Activated naive CD4-positive, alpha-beta T cell (primary cell): Measurements from ENCODE around the gene SSBP3.
"Not testable (repeated sequence)": the region's sequence is repeated elsewhere in the genome, so short reads cannot be mapped to it uniquely, and the experiment has no call there.

Source experiments
- DNase-seq, 4 experiments: peaks; one replicate each; lab custom pipeline; 2025; lab: John Stamatoyannopoulos, UW

SSBP3 gene

DNA sequence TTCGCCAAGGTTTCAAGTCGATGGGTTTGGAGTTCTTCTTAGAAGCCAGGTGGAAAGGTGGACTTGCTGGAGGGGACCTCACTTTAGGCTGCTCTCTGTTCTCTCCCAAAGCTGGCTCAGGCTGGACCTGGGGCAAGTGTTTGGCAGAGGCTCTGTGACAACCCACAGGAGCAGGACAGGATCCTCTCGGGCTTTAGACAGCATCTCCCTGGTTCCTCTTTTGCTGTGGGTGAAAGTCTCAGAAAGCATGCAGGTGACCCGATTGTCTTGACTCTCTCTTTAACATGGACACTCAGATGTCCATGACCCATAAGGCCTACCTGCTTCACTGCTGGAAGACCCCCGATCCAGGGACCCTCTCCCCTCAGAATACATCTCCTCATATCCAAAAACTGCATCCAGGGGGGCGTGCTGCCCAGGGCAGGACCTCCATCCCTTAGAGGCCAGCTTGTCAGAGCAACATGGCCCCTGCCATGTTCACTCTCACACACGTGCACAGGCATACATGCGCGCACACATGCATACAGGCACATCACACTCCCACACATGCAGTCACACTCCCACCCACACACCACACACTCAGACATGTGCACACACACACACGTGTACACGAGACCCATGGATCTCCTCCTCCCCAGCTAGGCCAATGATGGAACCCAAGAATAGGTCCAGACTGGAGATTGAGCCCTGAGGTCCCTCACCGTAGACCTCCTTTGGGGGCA is 184.9 kb downstream of the SSBP3 start:
- no peak for DNase-seq

DNA sequence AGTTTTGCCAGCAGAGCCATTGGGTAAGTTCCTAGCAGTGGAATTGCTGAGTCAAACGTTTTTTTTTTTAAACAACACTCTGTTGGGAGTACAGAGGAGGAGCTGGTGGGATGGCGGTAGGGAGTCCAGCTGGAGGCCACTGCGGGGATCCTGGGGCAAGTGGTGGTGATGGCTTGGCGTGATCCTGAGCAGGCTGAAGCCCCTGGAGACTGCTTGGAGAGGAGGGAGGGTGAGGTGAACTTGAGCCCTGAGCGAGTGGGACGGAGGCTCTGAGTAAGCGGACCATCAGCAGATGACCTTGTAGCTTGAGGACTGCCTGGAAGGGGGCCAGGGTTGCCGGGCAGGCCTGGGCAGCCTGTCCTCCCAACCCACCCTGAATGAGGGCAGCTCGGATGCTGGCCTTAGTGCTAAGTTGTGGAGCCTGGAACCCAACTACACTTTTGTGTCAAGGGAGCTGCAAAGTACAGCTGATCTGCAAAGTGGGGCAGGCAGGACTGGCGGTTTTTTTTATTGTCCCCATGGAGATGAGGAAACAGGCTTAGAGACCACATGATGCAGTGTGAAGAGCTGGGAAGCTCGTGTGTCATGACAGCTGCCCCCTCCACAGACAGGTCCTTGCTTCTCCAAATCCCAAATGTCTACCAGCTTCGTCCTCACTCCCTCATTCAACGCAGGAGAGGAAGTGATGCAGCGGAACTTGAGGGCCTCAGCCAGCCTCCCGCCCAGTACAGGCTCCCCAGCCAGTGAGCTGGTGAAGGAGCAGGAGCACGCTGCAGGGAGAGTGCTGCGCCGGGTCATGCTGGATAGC is 186.0 kb downstream of the SSBP3 start:
- DNase-seq = no peak

DNA sequence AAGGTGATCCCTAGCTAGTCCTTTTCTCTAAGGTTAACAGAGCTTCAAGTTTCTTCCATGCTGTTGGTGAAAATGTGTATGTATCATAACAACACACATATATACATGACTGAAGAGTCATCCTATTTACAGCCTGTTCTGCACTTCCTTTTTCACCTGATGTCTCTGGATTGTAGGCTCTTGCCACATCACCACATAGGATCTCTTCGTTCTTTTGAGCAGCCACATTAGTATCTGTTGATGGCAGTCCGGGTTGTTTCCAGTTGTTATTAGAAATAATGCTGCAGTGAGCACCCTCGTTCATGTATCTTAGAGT is 186.5 kb downstream of the SSBP3 start:
- DNase-seq = no peak

DNA sequence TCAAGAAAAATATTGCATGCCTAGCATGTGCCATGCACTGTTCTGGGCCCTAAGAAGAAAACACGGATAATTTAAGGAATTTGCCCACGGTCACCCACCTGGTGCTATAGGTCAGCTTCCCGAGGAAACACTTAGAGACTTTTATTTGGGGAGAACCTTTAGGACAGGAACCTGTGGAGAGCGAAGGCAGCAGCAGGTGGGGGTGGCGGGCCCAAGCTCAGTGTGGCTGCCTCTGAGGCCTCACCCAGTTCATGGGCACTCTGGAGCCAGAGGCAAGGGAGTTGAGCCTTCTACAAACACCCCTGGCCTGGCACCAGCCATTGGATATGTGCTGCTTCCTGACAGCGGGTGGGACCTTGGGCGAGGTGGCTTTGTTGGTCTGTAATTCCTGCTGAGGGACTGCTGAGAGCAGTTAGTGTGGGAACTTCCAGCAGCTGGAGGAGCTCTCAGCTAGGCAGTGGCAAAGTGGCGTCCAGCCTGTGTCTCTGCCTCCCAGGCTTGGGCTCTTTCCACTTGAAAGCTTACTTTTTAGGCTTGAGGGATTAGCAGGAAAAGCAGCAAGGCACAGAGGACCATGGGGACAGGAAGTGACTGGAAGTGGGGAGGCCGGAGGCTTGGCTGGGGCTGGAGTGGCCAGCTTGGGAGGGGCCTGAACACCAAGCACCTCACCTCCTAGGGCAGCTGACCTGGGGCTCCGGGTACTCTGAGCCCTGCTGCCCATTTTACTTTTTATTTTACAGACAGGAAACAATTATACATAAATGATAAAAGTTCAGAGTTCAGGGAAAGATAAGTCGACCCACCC is 187.1 kb downstream of the SSBP3 start:
- DNase-seq = no peak

DNA sequence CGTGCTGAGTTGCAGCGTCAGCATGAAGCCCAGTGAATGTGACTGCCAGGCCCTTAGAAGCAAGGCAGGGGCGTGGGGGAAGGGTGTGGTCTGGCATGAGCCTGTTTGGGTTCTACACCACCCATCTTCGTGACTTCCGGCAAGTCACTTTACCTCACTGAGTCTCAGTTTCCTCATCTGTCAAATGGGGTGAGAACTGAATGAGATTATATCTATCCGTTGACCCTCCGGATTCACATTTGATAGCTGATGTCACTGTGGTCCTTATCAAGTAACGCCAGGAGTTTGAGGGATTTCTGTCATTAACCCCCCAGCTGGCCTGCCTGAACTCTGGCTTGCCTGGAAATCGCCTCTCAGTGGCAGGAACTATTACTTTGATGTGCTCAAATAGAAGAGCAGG is 190.7 kb downstream of the SSBP3 start:
- no peak for DNase-seq

DNA sequence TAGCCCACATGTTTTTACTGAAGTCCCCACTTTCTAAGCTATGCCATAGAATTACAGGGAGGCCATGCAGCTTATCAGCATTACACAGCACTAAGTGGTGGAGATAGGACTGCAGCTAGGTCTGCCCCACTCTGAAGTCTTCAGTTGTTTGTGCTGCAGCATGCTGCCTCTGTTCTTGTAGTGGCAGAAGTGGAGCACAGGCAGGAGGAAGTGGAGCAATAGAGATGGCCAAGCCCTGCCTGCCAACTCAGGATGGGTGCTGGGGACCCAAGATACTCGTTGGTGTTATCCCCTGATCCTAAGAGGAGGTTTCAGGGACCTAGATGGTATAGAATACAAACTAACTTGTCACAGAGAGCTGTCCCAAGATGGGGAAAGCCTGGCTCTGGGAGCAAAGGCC is 193.3 kb downstream of the SSBP3 start:
- no peak for DNase-seq

DNA sequence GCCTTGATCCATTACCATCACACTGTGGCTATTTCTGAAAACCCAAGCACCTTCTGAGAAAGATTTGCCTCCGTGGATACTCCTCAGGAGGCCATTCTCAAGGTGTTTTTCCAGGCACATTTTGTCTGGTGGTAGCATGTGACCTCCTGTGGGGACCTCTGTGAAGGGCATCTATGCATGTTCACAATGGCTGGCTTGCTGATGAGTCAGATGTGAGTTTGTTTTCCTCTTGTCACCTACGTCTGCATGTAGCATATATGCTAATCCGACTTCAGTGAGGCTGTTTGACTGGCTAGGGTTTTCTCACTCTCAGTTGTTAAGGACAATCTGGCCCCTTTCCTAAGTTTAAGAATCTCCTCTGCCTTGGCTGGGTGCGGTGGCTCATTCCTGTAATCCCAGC is 198.3 kb downstream of the SSBP3 start:
- not testable (repeated sequence) for DNase-seq

DNA sequence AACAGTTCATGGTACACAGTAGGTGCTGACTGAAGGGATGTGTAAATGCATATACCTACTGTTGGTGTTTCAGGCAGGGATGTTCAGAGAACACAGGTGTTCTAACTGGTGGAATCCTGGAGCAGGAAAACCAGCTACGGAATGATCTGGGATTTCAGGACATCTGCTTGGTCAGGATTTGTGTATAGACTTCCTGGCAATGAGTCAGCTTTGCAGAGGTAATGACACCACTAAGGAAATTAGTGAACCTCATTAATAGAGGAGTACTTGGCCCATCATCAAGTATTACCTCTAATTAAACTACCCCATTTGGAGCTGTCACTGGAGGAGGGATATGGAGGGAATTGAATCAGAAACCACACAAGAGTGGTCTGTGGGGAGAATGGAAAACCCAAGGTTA is 198.9 kb downstream of the SSBP3 start:
- DNase-seq = no peak

DNA sequence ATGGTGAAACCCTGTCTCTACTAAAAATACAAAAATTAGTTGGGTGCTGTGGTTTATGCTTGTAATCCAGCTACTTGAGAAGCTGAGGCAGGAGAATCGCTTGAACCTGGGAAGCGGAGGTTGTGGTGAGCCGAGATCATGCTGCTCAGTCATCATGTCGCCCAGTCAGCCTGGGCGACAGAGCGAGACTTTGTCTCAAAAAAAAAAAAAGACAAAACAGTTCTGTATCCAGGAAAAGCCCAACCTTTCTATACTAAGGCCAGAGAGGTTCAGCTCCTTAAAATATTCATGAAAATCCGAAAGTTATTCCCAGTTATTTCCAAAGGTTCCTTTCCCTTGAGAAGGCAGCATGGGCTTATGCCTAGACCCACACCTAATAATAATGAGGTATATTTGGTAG is 202.0 kb downstream of the SSBP3 start:
- DNase-seq = no peak

DNA sequence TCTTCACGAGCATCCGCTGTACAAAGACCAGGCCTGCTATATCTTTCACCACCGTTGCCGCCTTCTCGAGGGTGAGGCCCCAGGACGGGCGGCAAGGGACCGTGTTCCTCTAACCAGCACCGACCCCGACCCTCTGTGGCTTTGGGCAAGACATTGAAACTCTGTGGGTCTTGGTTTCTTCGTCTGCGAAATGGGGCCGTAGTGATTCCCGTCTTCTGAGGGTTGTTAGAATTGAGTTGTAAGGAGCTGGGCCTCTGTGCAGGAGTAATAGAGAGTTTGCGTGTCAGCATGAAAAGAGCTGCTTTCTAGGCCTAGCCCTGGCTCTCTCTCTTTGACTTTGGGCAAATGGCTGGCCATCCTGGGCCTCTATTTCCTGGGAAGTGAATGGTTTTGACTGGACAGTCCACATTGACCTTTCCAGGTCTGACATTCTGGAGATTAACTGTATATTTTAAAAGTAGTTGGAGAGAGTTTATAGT is 205.6 kb downstream of the SSBP3 start:
- peak in 1 of 4 experiments; percentile 23 for DNase-seq

DNA sequence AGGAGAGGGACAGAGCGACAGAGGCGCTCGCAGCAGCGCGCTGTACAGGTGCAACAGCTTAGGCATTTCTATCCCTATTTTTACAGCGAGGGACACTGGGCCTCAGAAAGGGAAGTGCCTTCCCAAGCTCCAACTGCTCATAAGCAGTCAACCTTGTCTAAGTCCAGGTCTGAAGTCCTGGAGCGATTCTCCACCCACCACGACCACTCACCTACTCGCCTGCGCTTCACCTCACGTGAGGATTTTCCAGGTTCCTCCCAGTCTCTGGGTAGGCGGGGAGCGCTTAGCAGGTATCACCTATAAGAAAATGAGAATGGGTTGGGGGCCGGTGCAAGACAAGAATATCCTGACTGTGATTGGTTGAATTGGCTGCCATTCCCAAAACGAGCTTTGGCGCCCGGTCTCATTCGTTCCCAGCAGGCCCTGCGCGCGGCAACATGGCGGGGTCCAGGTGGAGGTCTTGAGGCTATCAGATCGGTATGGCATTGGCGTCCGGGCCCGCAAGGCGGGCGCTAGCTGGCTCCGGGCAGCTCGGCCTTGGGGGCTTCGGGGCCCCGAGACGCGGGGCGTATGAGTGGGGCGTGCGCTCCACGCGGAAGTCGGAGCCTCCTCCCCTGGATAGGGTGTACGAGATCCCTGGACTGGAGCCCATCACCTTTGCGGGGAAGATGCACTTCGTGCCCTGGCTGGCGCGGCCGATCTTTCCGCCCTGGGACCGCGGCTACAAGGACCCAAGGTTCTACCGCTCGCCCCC is 206.3 kb downstream of the SSBP3 start, which contains the start of the genes CYB5RL and MRPL37:
Gene CYB5RL, minus strand, starts transcription at position 266 of the 754 bp plus-strand sequence. CDS start 4,414 bp downstream, outside the sequence.
Gene MRPL37, plus strand, starts transcription at position 403 of the 754 bp plus-strand sequence. Its CDS starts 77 bp downstream, at position 480.
- peak; percentile 61 to 82 (median 76) for DNase-seq

DNA sequence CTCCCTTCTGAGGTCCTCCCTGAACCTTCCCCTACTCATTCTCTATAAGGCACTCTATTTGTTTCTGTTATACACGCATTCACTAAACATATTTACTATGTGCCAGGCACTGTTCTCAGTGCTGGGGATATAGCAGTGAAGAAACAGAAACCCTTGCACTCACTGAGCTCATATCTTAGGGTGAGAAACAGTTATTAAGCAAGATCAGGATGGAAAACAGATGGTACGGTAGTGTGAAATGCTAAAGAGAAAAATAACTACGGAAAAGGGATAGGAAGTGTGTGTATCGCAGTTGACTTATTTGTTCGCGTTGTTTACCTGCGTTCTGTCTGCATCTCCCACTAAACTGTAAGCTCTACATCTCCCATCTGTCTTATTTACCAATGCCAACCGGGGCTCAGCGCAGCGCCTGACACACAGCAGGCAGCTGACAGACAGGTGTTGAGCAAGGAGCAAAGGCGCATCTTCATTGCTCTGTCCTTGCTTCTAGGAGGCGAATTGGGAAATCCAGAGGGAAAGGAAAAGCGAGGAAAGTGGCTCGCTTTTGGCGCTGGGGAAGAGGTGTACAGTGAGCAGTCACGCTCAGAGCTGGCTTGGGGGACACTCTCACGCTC is 206.9 kb downstream of the SSBP3 start:
- no peak for DNase-seq

DNA sequence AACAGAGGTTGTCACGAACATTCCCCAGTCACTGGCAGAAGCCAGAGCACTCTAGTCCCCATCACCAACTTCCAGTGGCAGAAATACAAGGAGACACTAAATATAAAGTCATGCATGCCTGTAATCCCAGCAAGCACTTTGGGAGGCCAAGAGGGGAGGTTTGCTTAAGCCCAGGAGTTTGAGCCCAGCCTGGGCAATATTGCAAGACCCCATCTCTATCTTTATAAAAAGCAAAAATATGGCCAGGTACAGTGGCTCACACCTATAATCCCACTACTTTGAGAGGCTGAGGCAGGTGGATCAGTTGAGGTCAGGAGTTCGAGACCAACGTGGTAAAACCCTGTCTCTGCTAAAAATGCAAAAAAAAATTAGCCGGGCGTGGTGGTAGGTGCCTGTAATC is 212.7 kb downstream of the SSBP3 start:
- DNase-seq = no peak

DNA sequence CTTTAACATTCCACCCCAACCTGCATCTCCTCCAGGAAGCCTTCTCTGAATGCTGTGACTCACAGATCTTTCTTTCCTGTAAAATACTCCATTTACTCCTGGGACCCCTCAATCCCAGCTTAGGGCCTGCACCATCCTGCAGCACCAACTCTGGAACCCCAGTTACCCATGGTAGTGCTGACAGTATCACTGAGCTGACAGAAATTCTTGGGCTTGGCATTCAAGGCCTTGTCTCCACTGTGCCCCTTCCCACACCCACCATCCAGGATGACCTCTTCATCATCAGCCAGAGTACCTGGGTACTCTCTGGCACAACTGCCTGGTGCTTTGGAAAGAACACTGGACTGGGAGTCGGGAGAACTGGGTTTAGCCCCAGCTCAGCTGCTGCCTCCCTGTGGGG is 214.7 kb downstream of the SSBP3 start:
- DNase-seq = no peak

DNA sequence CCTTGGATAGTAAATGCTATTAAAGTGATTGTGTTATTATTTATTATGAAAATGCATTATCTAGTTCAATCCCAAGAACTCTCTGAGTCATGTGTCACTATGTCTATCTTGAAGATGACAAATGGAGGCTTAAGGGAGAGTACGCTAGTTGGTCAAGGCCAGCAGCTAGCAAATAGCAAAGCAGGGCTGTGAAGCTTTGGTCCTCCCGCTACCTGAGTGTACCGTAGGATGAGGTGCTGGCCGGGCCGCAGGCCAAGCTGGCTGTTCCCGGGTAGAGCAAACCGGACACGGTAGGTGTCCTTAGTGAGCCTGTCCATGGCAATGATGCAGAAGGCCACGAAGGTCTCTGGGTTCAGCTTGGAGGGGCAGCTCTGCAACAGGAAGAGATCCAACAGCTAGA is 215.7 kb downstream of the SSBP3 start:
- DNase-seq = no peak

DNA sequence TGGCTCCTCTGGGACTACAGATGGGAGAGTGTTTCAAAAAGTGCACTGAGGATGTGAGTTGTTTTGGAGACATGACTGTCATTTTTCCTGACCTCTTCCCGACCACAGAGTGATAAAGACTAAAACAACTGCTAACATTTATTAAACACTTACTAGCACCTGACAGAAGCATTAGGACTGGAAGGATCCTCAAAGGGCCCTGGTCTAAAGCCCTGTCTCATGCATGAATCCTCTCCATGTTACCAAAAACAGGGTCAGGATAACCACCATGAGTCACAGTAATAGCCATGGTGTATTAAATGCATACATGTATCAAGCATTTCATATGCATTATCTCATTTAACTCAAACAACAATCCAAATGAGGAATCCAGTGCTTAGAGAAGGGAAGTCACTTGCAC is 217.9 kb downstream of the SSBP3 start:
- DNase-seq = no peak

DNA sequence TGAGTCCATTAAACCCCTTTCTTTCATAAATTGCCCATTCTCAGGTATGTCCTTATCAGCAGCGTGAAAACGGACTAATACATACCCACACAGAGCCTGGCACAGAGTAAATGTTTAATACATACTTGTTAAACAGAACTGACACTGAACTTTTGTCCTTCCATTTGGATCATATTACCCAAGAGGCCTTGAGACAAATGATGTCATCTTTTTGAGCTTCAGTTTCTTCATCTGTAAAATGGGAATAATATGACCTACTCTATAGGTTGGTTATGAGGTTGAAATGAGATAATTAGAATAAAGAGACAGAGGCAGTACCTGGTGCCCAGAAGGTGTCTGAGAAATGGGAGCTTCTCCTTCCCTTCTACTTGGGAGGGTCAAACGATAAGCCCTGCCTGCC is 220.1 kb downstream of the SSBP3 start:
- no peak for DNase-seq

DNA sequence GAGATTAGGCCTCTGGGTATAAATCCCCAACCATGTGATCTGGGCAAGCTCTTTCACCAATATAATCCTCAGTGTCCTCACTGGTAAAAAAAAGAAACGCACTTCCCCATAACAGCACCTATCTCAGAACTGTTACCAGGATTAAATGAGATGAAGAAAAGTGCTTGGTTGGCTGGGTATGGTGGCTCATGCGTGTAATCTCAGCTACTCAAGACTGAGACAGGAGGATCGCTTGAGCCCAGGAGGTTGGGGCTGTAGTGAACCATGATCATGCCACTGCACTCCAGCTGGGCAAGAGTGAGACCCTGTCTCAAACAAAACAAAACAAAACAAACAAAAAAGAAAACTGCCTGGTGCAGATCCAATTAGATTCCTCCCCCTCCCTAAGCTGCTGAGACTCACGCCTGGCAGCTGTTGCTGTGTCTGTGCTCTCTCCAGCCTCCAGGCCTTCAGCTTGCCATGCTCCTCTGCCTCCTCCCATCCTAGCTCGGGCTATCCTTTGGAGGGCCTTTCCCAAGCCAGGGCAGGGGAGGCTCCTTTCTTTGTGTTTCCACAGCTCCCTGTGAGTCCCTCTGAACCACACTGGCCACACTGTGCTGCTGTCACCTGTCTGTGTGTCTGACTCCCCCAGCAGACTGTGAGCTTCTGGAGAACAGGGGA is 225.4 kb downstream of the SSBP3 start:
- DNase-seq = no peak

DNA sequence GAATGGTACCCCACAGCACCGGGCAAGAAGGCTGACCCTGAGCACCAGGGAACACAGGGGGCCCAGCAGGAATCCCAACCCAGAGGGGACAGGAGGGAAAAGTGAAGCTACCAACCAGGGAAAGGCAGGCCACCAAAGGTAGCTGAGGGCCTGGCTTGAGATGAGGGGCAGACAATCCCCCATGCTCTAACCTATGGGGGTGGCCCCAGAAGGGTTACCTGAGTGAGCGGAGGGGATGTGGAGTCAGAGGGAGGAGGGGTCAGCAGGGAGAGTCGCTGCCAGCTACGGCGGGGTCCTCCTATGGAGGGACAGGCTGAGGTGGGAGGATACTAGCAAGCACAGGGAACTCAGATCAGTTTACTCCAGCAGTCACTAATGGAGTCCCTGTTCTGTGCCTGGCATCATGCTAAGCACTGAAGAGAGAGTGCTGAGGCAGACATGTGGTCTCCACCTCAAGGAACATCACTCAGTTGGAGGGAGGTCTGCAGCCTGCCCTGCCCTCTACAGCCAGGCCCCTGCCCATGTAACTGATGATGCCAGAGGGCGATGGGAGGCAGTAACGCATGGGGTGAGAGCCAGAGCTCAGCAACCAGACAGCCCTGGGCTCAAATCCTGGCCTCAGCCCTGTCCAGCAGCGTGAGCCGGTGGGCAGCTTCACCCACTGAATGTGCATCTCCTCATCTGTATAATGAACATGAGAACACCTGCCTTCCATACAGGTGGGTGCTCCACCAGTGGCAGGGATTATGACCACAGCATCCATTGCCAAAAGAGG is 227.7 kb downstream of the SSBP3 start:
- DNase-seq = no peak

DNA sequence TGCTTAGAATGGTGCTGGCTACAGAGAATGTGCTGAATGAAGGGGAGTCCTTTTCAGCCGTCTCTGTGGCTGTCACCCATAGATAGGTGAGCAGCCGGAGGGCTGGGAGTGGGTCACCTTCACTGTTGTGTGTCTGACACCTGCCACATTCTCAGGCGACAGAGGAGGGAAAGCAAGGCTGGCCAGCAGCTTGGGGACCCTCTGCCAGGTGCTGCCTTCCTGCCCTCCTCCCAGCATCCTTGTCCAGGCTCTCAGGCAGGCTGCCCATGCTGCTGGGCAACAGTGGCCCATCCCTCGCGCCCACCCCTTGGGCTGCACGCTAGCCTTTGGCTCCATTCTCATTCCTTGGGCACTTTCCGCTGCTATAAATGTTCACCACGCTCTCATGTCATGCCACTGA is 228.5 kb downstream of the SSBP3 start:
- no peak for DNase-seq
